Measurements from ENCODE around the gene RASAL2.

Gene RASAL2

GRCh38 chr1:178457651-178458050 lies 363.7 kb downstream of the RASAL2 start:
- no peak for TF ChIP-seq CTCF (IDR thresholded peaks at IDR 0.05; ENCODE audit: insufficient read depth, low read length, poor library complexity, severe bottlenecking)
- Histone ChIP-seq H3K27me3 (replicated peaks; ENCODE audit: control insufficient read depth, insufficient read depth, low read length) (no peaks in the 10 kb centered on the region), H3K36me3 (ENCODE audit: control insufficient read depth, insufficient read depth, low read length) (no peaks in the 10 kb centered on the region), H3K4me3 (replicated peaks; ENCODE audit: low read depth, low read length) (no peak overlapping the region)
- DNase-seq (ENCODE audit: extremely low read depth, insufficient read length): no peak

GRCh38 chr1:178458203-178458602 lies 364.3 kb downstream of the RASAL2 start:
- Histone ChIP-seq H3K27me3 (replicated peaks; ENCODE audit: control insufficient read depth, insufficient read depth, low read length) (no peaks in the 10 kb centered on the region), H3K4me3 (replicated peaks; ENCODE audit: low read depth, low read length) (no peak overlapping the region), H3K36me3 (ENCODE audit: control insufficient read depth, insufficient read depth, low read length) (no peaks in the 10 kb centered on the region)
- TF ChIP-seq CTCF (IDR thresholded peaks at IDR 0.05; ENCODE audit: insufficient read depth, low read length, poor library complexity, severe bottlenecking): no peak
- DNase-seq (ENCODE audit: extremely low read depth, insufficient read length): no peak

GRCh38 chr1:178461104-178461503 lies 367.2 kb downstream of the RASAL2 start:
- Histone ChIP-seq H3K36me3 (ENCODE audit: control insufficient read depth, insufficient read depth, low read length) (no peaks in the 10 kb centered on the region), H3K27me3 (replicated peaks; ENCODE audit: control insufficient read depth, insufficient read depth, low read length) (no peaks in the 10 kb centered on the region), H3K4me3 (replicated peaks; ENCODE audit: low read depth, low read length) (no peak overlapping the region)
- DNase-seq (ENCODE audit: extremely low read depth, insufficient read length): no peak
- no peak for TF ChIP-seq CTCF (IDR thresholded peaks at IDR 0.05; ENCODE audit: insufficient read depth, low read length, poor library complexity, severe bottlenecking)

- H3K36me3 ChIP-seq (ENCODE audit: control insufficient read depth, insufficient read depth, low read length): no peaks in the 10 kb centered on the region
- no peaks in the 10 kb centered on the region for H3K27me3 ChIP-seq (replicated peaks; ENCODE audit: control insufficient read depth, insufficient read depth, low read length)
- TF ChIP-seq CTCF (IDR thresholded peaks at IDR 0.05; ENCODE audit: insufficient read depth, low read length, poor library complexity, severe bottlenecking): no peak
- no peak overlapping the region for H3K4me3 ChIP-seq (replicated peaks; ENCODE audit: low read depth, low read length)
- DNase-seq (ENCODE audit: extremely low read depth, insufficient read length): no peak
Observed at GRCh38 chr1:178461701-178462100, 367.8 kb downstream of the RASAL2 start.

- no peak for TF ChIP-seq CTCF (IDR thresholded peaks at IDR 0.05; ENCODE audit: insufficient read depth, low read length, poor library complexity, severe bottlenecking)
Observed at GRCh38 chr1:178464141-178464540, 370.2 kb downstream of the RASAL2 start.

GRCh38 chr1:178464566-178464965 lies 370.7 kb downstream of the RASAL2 start:
- no peak for TF ChIP-seq CTCF (IDR thresholded peaks at IDR 0.05; ENCODE audit: insufficient read depth, low read length, poor library complexity, severe bottlenecking)
- H3K27me3 ChIP-seq (replicated peaks; ENCODE audit: control insufficient read depth, insufficient read depth, low read length): no peaks in the 10 kb centered on the region
- no peaks in the 10 kb centered on the region for H3K36me3 ChIP-seq (ENCODE audit: control insufficient read depth, insufficient read depth, low read length)
- H3K4me3 ChIP-seq (replicated peaks; ENCODE audit: low read depth, low read length): no peak overlapping the region
- DNase-seq (ENCODE audit: extremely low read depth, insufficient read length): no peak

More at GRCh38 chr1:178464141-178464540, 370.2 kb downstream of the RASAL2 start:
- Histone ChIP-seq H3K27me3 (replicated peaks; ENCODE audit: control insufficient read depth, insufficient read depth, low read length) (no peaks in the 10 kb centered on the region), H3K4me3 (replicated peaks; ENCODE audit: low read depth, low read length) (no peak overlapping the region), H3K36me3 (ENCODE audit: control insufficient read depth, insufficient read depth, low read length) (no peaks in the 10 kb centered on the region)
- no peak for DNase-seq (ENCODE audit: extremely low read depth, insufficient read length)
